ENCODE results near the gene FER.

The FER gene

DNA sequence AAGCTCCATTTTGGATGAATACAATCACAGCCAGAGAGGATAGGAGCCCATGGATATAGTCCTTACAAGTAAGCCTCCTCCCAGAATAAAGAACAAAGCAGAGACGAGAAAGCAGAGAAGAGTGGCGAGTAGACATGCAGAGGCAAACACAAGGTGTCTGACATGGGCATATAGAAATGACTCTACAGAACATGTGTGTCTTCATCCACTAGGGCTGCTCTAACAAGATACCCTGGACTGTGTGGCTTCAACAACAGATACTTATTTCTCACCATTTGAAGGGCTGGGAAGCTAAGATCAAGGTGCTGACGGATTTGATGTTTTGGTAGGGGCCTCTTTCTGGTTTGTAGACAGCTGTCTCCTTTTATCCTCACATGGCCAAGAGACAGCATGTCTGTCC lies 32.3 kb upstream of the FER start:
- Histone ChIP-seq H2AFZ (ENCODE audit: low read length) (no peak overlapping the region), H3K4me3 (ENCODE audit: low read depth, low read length, poor library complexity, severe bottlenecking) (no peak overlapping the region), H3K9me3 (ENCODE audit: low read length) (no peaks in the 10 kb centered on the region), H3K27me3 (ENCODE audit: insufficient read depth, low read length) (no peaks in the 10 kb centered on the region), H3K27ac (ENCODE audit: low read depth, low read length, poor library complexity, severe bottlenecking) (no peak overlapping the region), H3K79me2 (ENCODE audit: insufficient read depth, low read length) (no peaks in the 10 kb centered on the region), H3K9ac (ENCODE audit: low read length) (no peak overlapping the region), H3K4me2 (ENCODE audit: low read length) (no peak overlapping the region), H3K4me1 (ENCODE audit: insufficient read depth, low read length, severe bottlenecking) (no peaks in the 10 kb centered on the region), H3K9me2 (ENCODE audit: low read depth, low read length) (no peaks in the 10 kb centered on the region), H3F3A (ENCODE audit: insufficient read depth, low read length) (no peaks in the 10 kb centered on the region), H3K36me3 (ENCODE audit: insufficient read depth, low read length) (no peaks in the 10 kb centered on the region), H4K20me1 (ENCODE audit: insufficient read depth, low read length) (no peaks in the 10 kb centered on the region)
- TF ChIP-seq EZH2 (IDR thresholded peaks at IDR 0.05; ENCODE audit: borderline replicate concordance, low read length): no peak
- TF ChIP-seq, protein P1, sequence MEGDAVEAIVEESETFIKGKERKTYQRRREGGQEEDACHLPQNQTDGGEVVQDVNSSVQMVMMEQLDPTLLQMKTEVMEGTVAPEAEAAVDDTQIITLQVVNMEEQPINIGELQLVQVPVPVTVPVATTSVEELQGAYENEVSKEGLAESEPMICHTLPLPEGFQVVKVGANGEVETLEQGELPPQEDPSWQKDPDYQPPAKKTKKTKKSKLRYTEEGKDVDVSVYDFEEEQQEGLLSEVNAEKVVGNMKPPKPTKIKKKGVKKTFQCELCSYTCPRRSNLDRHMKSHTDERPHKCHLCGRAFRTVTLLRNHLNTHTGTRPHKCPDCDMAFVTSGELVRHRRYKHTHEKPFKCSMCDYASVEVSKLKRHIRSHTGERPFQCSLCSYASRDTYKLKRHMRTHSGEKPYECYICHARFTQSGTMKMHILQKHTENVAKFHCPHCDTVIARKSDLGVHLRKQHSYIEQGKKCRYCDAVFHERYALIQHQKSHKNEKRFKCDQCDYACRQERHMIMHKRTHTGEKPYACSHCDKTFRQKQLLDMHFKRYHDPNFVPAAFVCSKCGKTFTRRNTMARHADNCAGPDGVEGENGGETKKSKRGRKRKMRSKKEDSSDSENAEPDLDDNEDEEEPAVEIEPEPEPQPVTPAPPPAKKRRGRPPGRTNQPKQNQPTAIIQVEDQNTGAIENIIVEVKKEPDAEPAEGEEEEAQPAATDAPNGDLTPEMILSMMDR (IDR thresholded peaks at IDR 0.05; ENCODE audit: low read length): no peak; the same call in 1 of the 2 replicates

DNA sequence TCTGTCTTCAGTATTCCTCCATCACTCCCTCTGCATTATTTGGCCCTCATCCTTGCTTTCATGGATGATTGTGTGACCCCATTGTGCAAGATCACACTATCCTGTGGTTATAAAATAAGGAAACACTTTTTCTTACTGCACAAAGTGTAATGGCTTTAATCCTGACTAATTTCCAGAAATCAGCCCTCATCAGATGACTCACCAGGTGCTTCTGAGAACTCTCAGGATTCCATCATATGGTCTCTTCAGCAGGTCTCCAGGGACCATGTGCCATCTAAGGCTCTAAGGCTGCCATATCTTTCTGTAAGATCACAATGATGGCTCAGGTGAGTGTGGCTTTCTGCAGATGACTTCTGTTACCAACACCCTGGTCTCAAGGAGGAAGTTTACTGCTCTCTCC lies 27.3 kb upstream of the FER start:
- Histone ChIP-seq H2AFZ (ENCODE audit: low read length) (no peak overlapping the region), H3K4me3 (ENCODE audit: low read depth, low read length, poor library complexity, severe bottlenecking) (no peak overlapping the region), H3F3A (ENCODE audit: insufficient read depth, low read length) (no peaks in the 10 kb centered on the region), H3K36me3 (ENCODE audit: insufficient read depth, low read length) (no peaks in the 10 kb centered on the region), H3K9me2 (ENCODE audit: low read depth, low read length) (no peaks in the 10 kb centered on the region), H3K27me3 (ENCODE audit: insufficient read depth, low read length) (no peaks in the 10 kb centered on the region), H3K79me2 (ENCODE audit: insufficient read depth, low read length) (no peaks in the 10 kb centered on the region), H3K27ac (ENCODE audit: low read depth, low read length, poor library complexity, severe bottlenecking) (no peak overlapping the region), H4K20me1 (ENCODE audit: insufficient read depth, low read length) (no peaks in the 10 kb centered on the region), H3K4me2 (ENCODE audit: low read length) (no peak overlapping the region), H3K9ac (ENCODE audit: low read length) (no peak overlapping the region), H3K4me1 (ENCODE audit: insufficient read depth, low read length, severe bottlenecking) (no peaks in the 10 kb centered on the region), H3K9me3 (ENCODE audit: low read length) (no peaks in the 10 kb centered on the region)
- no peak for TF ChIP-seq EZH2 (IDR thresholded peaks at IDR 0.05; ENCODE audit: borderline replicate concordance, low read length)
- TF ChIP-seq, protein P1 (IDR thresholded peaks at IDR 0.05; ENCODE audit: low read length): no peak

DNA sequence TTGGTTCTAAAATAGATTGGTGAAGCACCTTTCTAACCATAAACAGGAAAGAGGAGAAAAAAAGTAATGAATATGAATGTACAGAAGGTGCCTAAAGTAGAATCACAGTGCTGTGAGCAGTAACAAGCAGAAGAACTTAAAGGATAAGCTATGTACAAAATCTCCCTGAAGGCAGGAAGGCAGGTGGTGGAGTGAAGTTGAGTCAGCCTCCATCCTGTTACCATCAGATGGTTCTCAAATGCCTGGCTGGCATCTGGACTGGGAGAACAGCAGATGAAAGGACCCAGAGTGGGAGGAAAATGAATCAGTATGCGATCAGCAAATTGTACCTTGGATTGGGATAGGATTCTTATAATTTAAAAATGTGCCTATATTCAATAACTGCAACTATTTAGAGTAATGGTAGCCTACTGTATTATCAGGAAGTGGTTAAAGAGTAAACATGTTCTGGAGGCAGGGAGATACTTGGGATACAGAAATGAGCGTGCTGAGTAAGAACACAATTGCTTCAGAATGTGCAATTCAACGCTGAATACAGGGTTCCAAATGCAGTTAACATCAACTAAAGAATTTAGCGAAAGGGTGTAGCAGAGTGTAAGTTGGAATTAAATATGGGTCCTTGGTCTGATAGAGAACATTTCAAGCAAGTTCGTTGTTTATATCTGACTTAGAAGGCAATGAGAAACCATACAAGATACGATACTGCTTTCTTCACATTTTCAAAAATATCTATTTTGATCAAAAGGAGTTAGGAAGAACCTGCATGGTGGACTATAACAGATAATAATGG lies 21.1 kb upstream of the FER start:
- H3F3A ChIP-seq (ENCODE audit: insufficient read depth, low read length): no peaks in the 10 kb centered on the region
- peak overlapping the region; percentile 63 for H3K27ac ChIP-seq (ENCODE audit: low read depth, low read length, poor library complexity, severe bottlenecking)
- no peaks in the 10 kb centered on the region for H3K9me3 ChIP-seq (ENCODE audit: low read length)
- no peaks in the 10 kb centered on the region for H3K79me2 ChIP-seq (ENCODE audit: insufficient read depth, low read length)
- peak overlapping the region; percentile 82 for H3K4me2 ChIP-seq (ENCODE audit: low read length)
- peak overlapping the region; percentile 71 for H3K4me3 ChIP-seq (ENCODE audit: low read depth, low read length, poor library complexity, severe bottlenecking)
- H3K36me3 ChIP-seq (ENCODE audit: insufficient read depth, low read length): no peaks in the 10 kb centered on the region
- H3K27me3 ChIP-seq (ENCODE audit: insufficient read depth, low read length): no peaks in the 10 kb centered on the region
- H4K20me1 ChIP-seq (ENCODE audit: insufficient read depth, low read length): no peaks in the 10 kb centered on the region
- TF ChIP-seq, protein P1 (IDR thresholded peaks at IDR 0.05; ENCODE audit: low read length): no peak
- TF ChIP-seq EZH2 (IDR thresholded peaks at IDR 0.05; ENCODE audit: borderline replicate concordance, low read length): no peak
- H3K9ac ChIP-seq (ENCODE audit: low read length): peak overlapping the region; percentile 76; the same call in 1 of the 2 replicates
- H3K9me2 ChIP-seq (ENCODE audit: low read depth, low read length): no peaks in the 10 kb centered on the region
- H2AFZ ChIP-seq (ENCODE audit: low read length): 0 out of 2 replicates have a peak overlapping the region, but pooled peaks have one; percentile 22
- peaks cover 45% of the 10 kb centered on the region for H3K4me1 ChIP-seq (ENCODE audit: insufficient read depth, low read length, severe bottlenecking)
